GM12878 (cell line): ENCODE data around the gene RAB31. TPM values are rescaled to one million over a fixed set of nuclear protein-coding genes. Genes with fewer than 3 reads are reported as not detected.

Experiments used
- ATAC-seq: fragments of 200-7000 bp; cut with Tn5 transposase; 3 replicates; pipeline ENCODE4 v1.9.1; 2020; ENCODE audit warnings: mild to moderate bottlenecking, moderate library complexity
- BruUV-seq: library from RNA; stranded (reverse); fragments of 400-500 nt; replicated peaks from 2 replicates; lab custom pipeline; 2021; lab: Mats Ljungman, UMichigan
- CTCF ChIA-PET: fragments of 300-600 bp; sonication (Branson Sonifier 250); formaldehyde crosslinking; extraction: SDS; loops from one replicate; lab custom pipeline; 2021; ENCODE audit warnings: inconsistent platforms; lab: Yijun Ruan, JAX
- POLR2A ChIA-PET: fragments of 350-600 bp; formaldehyde crosslinking; extraction: SDS; loops from one replicate; lab custom pipeline; 2021; ENCODE audit warnings: inconsistent platforms; lab: Charles Lee
- RAD21 ChIA-PET: fragments of 300-600 bp; sonication (Branson Sonifier 250); formaldehyde crosslinking; loops from one replicate; lab custom pipeline; 2023; ENCODE audit warnings: antibody characterized with exemption; ENCODE audit not compliant: unreplicated experiment; lab: Charles Lee
- SMC1A ChIA-PET: fragments of 300-600 bp; sonication (Branson Sonifier 250); formaldehyde crosslinking; loops from one replicate; lab custom pipeline; 2023; ENCODE audit not compliant: unreplicated experiment, uncharacterized antibody; lab: Charles Lee
- DNase-seq: peaks from one replicate; pipeline ENCODE4 v3.0.0-alpha.2; 2011; ENCODE audit warnings: low read depth, low spot score
- FAIRE-seq: peaks from 3 replicates; lab custom pipeline; 2011; peaks lifted over from hg19 to GRCh38; lab: Jason Lieb, UNC
- H2AFZ ChIP-seq: 2 replicates; pipeline ENCODE4 v1.6.0; 2011; ENCODE audit warnings: low read depth, low read length, control low read depth; ENCODE audit not compliant: control insufficient read depth
- H3K27ac ChIP-seq: 2 replicates; pipeline ENCODE4 v1.5.1; 2011; ENCODE audit warnings: control low read depth; ENCODE audit not compliant: control insufficient read depth, insufficient read depth
- H3K27me3 ChIP-seq, 2 experiments: replicated peaks in 1 of 2; 2 replicates each; pipeline versions ENCODE4 v1.6.0 to v1.6.1; 2011; ENCODE audit warnings: low read length in 1 of 2; ENCODE audit not compliant: control insufficient read depth in 2 of 2, insufficient read depth in 2 of 2
- H3K36me3 ChIP-seq, 2 experiments: 2 replicates each; pipeline ENCODE4 v1.5.1; 2011; ENCODE audit warnings: low read length in 1 of 2; ENCODE audit not compliant: control insufficient read depth in 2 of 2, insufficient read depth in 2 of 2
- H3K4me1 ChIP-seq: 2 replicates; pipeline ENCODE4 v1.6.1; 2011; ENCODE audit warnings: mild to moderate bottlenecking, low read length, moderate library complexity, mixed read lengths; ENCODE audit not compliant: control insufficient read depth, insufficient read depth
- H3K4me2 ChIP-seq: 2 replicates; pipeline ENCODE4 v1.6.0; 2011; ENCODE audit warnings: control low read depth; ENCODE audit not compliant: control insufficient read depth, insufficient read depth
- H3K4me3 ChIP-seq: fragments of 200-600 bp; sonication (generic); 2 replicates; pipeline ENCODE4 v1.5.1; 2016
- H3K79me2 ChIP-seq: 2 replicates; pipeline ENCODE4 v1.6.0; 2011; ENCODE audit warnings: low read length; ENCODE audit not compliant: control insufficient read depth, insufficient read depth
- H3K9ac ChIP-seq: 2 replicates; pipeline ENCODE4 v1.8.0; 2011; ENCODE audit warnings: low read length, control low read depth, mixed read lengths; ENCODE audit not compliant: control insufficient read depth, insufficient read depth
- H3K9me3 ChIP-seq: replicated peaks from 3 replicates; pipeline ENCODE4 v1.5.1; 2011; ENCODE audit warnings: mild to moderate bottlenecking, low read length; ENCODE audit not compliant: control insufficient read depth, insufficient read depth
- H4K20me1 ChIP-seq: 2 replicates; pipeline ENCODE4 v1.6.0; 2011; ENCODE audit not compliant: control insufficient read depth, insufficient read depth
- BACH1 ChIP-seq: fragments of 450-650 bp; IDR thresholded peaks from 2 replicates; pipeline ENCODE4 v1.6.1; 2017; ENCODE audit warnings: mild to moderate bottlenecking, borderline replicate concordance
- CBX3 ChIP-seq: fragments of 200-600 bp; sonication (generic); IDR thresholded peaks from 2 replicates; pipeline ENCODE4 v1.6.1; 2016; ENCODE audit warnings: low read depth, borderline replicate concordance
- WGBS: methylation state at CpG from one replicate; pipeline ENCODE4 v1.1.6; 2016; ENCODE audit warnings: low lambda C conversion rate; ENCODE audit not compliant: insufficient replicate concordance, insufficient coverage; ENCODE audit errors: missing lambda C conversion rate; 5-methylcytosine and 5-hydroxymethylcytosine counted together
- in situ Hi-C: fragments of 300-500 bp; cut with MboI; formaldehyde crosslinking; loops from 9 replicates; pipeline ENCODE4 v1.14.3; 2018; ENCODE audit warnings: mixed read lengths
- intact Hi-C: fragments of 100-400 bp; cut with micrococcal nuclease; formaldehyde crosslinking; loops from one replicate; pipeline ENCODE4 v1.14.2; 2022; ENCODE audit not compliant: unreplicated experiment
- polyA plus RNA-seq, 11 experiments: library from polyadenylated mRNA; depleted of rRNA in 4 of 11; unstranded in 6 of 11; stranded (reverse) in 5 of 11; fragments of >200 nt; fragmentation: Nextera tagmentation in 4 of 11; fragmentation: Illumina TruSeq in 1 of 11; extraction: Ambion mirVana in 4 of 11; extraction: Trizol in 1 of 11; gene quantifications; 1 replicate in 1 of 11; 2 replicates in 10 of 11; pipeline versions ENCODE4 v1.2.1 to v1.2.3, GENCODE V29; 2011 to 2016; ENCODE audit warnings: inconsistent platforms in 2 of 11, missing spikeins in 2 of 11, low read depth in 1 of 11
- total RNA-seq, 4 experiments: library from RNA; depleted of rRNA in 3 of 4; stranded (reverse); fragments of >200 nt in 3 of 4; fragmentation: Illumina TruSeq in 1 of 4; extraction: Trizol in 1 of 4; gene quantifications; 2 replicates each; pipeline versions ENCODE4 v1.2.1 to v1.2.3, GENCODE V29; 2013 to 2021
- TF ChIP-seq, protein P1 (sequence below): IDR thresholded peaks from 2 replicates; pipeline ENCODE4 v1.6.1; 2012; ENCODE audit warnings: low read depth, low read length, improper control_type of control experiment
- TF ChIP-seq, protein P2 (sequence below): fragments of 450-650 bp; IDR thresholded peaks from 2 replicates; pipeline ENCODE4 v1.6.1; 2017; ENCODE audit warnings: mild to moderate bottlenecking, moderate library complexity

RAB31 gene
- total and polyA plus RNA-seq, 10 of the 15 experiments (the other 5 are each of a cell fraction or from before 2014, with no cell fraction given), result 0.80 to 23.3 (median 12.2) TPM

DNA sequence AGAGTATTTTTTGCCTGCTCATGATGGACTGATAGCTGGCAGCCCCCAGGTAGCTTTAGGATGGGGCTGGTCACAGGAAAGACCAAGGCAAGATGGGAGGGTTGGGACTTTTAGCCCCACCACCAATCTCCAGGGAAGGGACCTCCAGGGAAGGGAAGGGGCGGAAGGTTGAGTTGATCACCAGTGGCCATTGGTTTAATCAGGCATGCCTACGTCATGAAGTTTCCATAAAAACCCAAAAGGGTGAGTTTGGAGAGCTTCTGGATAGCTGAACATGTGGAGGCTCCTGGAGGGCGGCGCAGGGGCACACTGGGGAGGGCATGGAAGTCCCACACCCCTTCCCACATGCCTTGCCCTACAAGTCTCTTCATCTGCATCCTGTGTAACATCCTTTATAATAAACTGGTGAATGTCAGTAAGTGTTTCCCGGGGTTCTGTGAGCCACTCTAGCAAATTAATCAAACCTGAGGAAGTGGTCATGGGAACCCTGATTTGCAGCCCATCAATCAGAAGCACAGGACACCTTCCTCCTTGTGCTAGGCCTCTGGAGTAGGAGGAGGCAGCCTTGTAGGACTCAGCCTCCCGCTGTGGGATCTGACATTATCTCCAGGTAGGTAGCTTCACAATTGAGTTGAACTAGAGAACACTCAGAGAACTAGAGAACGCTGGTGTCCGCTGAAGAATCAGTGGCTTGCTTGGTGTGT lies 30.3 kb downstream of the RAB31 start:
- H3K4me3 ChIP-seq, result no peak overlapping the region
- SMC1A ChIA-PET, result no interaction called here
- in situ Hi-C loops, result no loop called here
- no peak for DNase-seq
- peaks cover 0 to 2% of the 10 kb centered on the region in 2 experiments; a peak in 2 of 4 replicates for H3K27me3 ChIP-seq
- H3K27ac ChIP-seq, result no peak overlapping the region
- H3K79me2 ChIP-seq, result no peaks in the 10 kb centered on the region
- no peak overlapping the region for H2AFZ ChIP-seq
- no TSS peak for BruUV-seq
- intact Hi-C loops, result no loop called here
- H4K20me1 ChIP-seq, result peaks cover 2% of the 10 kb centered on the region; the same call in 1 of the 2 replicates
- 74% methylated on average over 8 of the region's 8 CpGs for WGBS
- FAIRE-seq, result no peak
- no peak for ATAC-seq
- POLR2A ChIA-PET, result no interaction called here
- H3K4me1 ChIP-seq, result no peaks in the 10 kb centered on the region
- H3K9me3 ChIP-seq, result no peaks in the 10 kb centered on the region
- RAD21 ChIA-PET, result no interaction called here
- no peak overlapping the region for H3K9ac ChIP-seq
- no peaks in the 10 kb centered on the region for H3K36me3 ChIP-seq
- H3K4me2 ChIP-seq, result no peak overlapping the region
- CTCF ChIA-PET, result no interaction called here
- TF ChIP-seq, protein P1, sequence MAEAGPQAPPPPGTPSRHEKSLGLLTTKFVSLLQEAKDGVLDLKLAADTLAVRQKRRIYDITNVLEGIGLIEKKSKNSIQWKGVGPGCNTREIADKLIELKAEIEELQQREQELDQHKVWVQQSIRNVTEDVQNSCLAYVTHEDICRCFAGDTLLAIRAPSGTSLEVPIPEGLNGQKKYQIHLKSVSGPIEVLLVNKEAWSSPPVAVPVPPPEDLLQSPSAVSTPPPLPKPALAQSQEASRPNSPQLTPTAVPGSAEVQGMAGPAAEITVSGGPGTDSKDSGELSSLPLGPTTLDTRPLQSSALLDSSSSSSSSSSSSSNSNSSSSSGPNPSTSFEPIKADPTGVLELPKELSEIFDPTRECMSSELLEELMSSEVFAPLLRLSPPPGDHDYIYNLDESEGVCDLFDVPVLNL, result no peak
- no peak for TF ChIP-seq BACH1
- TF ChIP-seq CBX3, result no peak
- TF ChIP-seq, protein P2, sequence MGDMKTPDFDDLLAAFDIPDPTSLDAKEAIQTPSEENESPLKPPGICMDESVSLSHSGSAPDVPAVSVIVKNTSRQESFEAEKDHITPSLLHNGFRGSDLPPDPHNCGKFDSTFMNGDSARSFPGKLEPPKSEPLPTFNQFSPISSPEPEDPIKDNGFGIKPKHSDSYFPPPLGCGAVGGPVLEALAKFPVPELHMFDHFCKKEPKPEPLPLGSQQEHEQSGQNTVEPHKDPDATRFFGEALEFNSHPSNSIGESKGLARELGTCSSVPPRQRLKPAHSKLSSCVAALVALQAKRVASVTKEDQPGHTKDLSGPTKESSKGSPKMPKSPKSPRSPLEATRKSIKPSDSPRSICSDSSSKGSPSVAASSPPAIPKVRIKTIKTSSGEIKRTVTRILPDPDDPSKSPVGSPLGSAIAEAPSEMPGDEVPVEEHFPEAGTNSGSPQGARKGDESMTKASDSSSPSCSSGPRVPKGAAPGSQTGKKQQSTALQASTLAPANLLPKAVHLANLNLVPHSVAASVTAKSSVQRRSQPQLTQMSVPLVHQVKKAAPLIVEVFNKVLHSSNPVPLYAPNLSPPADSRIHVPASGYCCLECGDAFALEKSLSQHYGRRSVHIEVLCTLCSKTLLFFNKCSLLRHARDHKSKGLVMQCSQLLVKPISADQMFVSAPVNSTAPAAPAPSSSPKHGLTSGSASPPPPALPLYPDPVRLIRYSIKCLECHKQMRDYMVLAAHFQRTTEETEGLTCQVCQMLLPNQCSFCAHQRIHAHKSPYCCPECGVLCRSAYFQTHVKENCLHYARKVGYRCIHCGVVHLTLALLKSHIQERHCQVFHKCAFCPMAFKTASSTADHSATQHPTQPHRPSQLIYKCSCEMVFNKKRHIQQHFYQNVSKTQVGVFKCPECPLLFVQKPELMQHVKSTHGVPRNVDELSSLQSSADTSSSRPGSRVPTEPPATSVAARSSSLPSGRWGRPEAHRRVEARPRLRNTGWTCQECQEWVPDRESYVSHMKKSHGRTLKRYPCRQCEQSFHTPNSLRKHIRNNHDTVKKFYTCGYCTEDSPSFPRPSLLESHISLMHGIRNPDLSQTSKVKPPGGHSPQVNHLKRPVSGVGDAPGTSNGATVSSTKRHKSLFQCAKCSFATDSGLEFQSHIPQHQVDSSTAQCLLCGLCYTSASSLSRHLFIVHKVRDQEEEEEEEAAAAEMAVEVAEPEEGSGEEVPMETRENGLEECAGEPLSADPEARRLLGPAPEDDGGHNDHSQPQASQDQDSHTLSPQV, result no peak
